Suprapubic skin (tissue), 4 donors: Measurements from ENCODE around the gene ANXA2R. TPM values are rescaled to one million over a fixed set of nuclear protein-coding genes. Genes with fewer than 3 reads are reported as not detected.
A peak's percentile ranks its signal among the peaks of the same experiment; 100 is the strongest.
"Not testable (repeated sequence)": the region's sequence is repeated elsewhere in the genome, so short reads cannot be mapped to it uniquely, and the experiment has no call there.

Experiments
- DNase-seq, 2 donors: peaks; one replicate each; pipeline ENCODE4 v3.0.0-alpha.2; 2019; ENCODE audit warnings: low spot score in 2 of 2
- H3K27ac ChIP-seq: fragments of 200-600 bp; sonication (generic); one replicate; pipeline ENCODE4 v1.5.1; 2019
- H3K27me3 ChIP-seq: fragments of 200-600 bp; sonication (generic); one replicate; pipeline ENCODE4 v1.5.1; 2019
- H3K36me3 ChIP-seq: fragments of 200-600 bp; sonication (generic); one replicate; pipeline ENCODE4 v1.5.1; 2019
- H3K4me1 ChIP-seq: fragments of 200-600 bp; sonication (generic); one replicate; pipeline ENCODE4 v1.5.1; 2019
- H3K4me3 ChIP-seq: fragments of 200-600 bp; sonication (generic); one replicate; pipeline ENCODE4 v1.5.1; 2019; ENCODE audit warnings: mild to moderate bottlenecking
- H3K9me3 ChIP-seq: fragments of 200-600 bp; sonication (generic); one replicate; pipeline ENCODE4 v1.5.1; 2019
- CTCF ChIP-seq, 2 donors: fragments of 200-600 bp in 1 of 2; fragments of 450-650 bp in 1 of 2; sonication (generic) in 1 of 2; IDR thresholded peaks; one replicate each; pipeline ENCODE4 v1.5.1; 2016 to 2019; ENCODE audit warnings: antibody characterized with exemption in 2 of 2, mild to moderate bottlenecking in 1 of 2, moderate library complexity in 1 of 2
- EP300 ChIP-seq: sonication (generic); formaldehyde crosslinking; IDR thresholded peaks from one replicate; pipeline ENCODE4 v1.6.1; 2017; ENCODE audit warnings: antibody characterized with exemption
- POLR2A ChIP-seq, 2 donors: fragments of 450-650 bp; IDR thresholded peaks; one replicate each; pipeline ENCODE4 v1.6.1; 2017; ENCODE audit warnings: antibody characterized with exemption in 2 of 2, mild to moderate bottlenecking in 2 of 2, moderate library complexity in 2 of 2
- POLR2AphosphoS5 ChIP-seq, 3 donors: sonication (generic); formaldehyde crosslinking; IDR thresholded peaks; one replicate each; pipeline ENCODE4 v1.6.1; 2017; ENCODE audit warnings: antibody characterized with exemption in 3 of 3
- WGBS: methylation state at CpG from one replicate; pipeline ENCODE4 v1.1.5; 2018; 5-methylcytosine and 5-hydroxymethylcytosine counted together
- total RNA-seq, 4 donors: library from RNA; depleted of rRNA; stranded (reverse); fragments of >200 nt; gene quantifications; one replicate each; pipeline ENCODE4 v1.1.0, GENCODE V29; 2016

The ANXA2R gene
- total RNA-seq: 1 to 10 TPM in 1 of 4 donors, under 1 TPM in 2, not detected in 1; 0.39 to 3.1 (median 0.89) TPM

GRCh38 chr5:43040287-43041098, at the start of gene ANXA2R:
ANXA2R (minus strand) TSS chr5:43040319; CDS start chr5:43040046, 273 bp downstream.
- peaks cover 79% of the 10 kb centered on the region for H3K27me3 ChIP-seq
- WGBS: 5% methylated on average over 47 of the region's 47 CpGs
- peak; percentile 93 for DNase-seq
- H3K4me3 ChIP-seq: peak within 1 kb of the TSS; percentile 70
- TF ChIP-seq EP300 (no peak), CTCF (IDR thresholded peaks at IDR 0.05) (peak; percentile 71 to 86), POLR2A (IDR thresholded peaks at IDR 0.05) (no peak), POLR2AphosphoS5 (IDR thresholded peaks at IDR 0.05) (peak in 1 of 3 donors; percentile 35)
- no peaks in the 10 kb centered on the region for H3K36me3 ChIP-seq
- peaks cover 48% of the 10 kb centered on the region for H3K4me1 ChIP-seq
- no peaks in the 10 kb centered on the region for H3K9me3 ChIP-seq
- peak within 1 kb of the TSS; percentile 96 for H3K27ac ChIP-seq

- not testable (repeated sequence) for H3K9me3 ChIP-seq, H3K27me3 ChIP-seq, H3K4me3 ChIP-seq, H3K4me1 ChIP-seq, H3K36me3 ChIP-seq, H3K27ac ChIP-seq, DNase-seq
- 87% methylated on average over 2 of the region's 5 CpGs for WGBS
Observed at GRCh38 chr5:43086118-43086908, 46.2 kb upstream of the ANXA2R start.

GRCh38 chr5:43085453-43085852, 45.3 kb upstream of the ANXA2R start:
- no peaks in the 10 kb centered on the region for H3K4me1 ChIP-seq
- 97% methylated on average over 5 of the region's 5 CpGs for WGBS
- no peaks in the 10 kb centered on the region for H3K9me3 ChIP-seq
- no peak for DNase-seq
- no peak for TF ChIP-seq POLR2AphosphoS5 (IDR thresholded peaks at IDR 0.05)
- no peak for TF ChIP-seq POLR2A (IDR thresholded peaks at IDR 0.05)
- no peak for TF ChIP-seq EP300
- H3K27ac ChIP-seq: no peak overlapping the region
- no peak overlapping the region for H3K4me3 ChIP-seq
- H3K27me3 ChIP-seq: no peaks in the 10 kb centered on the region
- H3K36me3 ChIP-seq: peaks cover 3% of the 10 kb centered on the region

GRCh38 chr5:43084468-43084867, 44.3 kb upstream of the ANXA2R start:
- not testable (repeated sequence) for DNase-seq, H3K27me3 ChIP-seq, H3K4me1 ChIP-seq, H3K27ac ChIP-seq, H3K4me3 ChIP-seq, H3K9me3 ChIP-seq
- WGBS: 98% methylated on average over 7 of the region's 7 CpGs
- peaks cover 12% of the 10 kb centered on the region for H3K36me3 ChIP-seq

- not testable (repeated sequence) for H3K27me3 ChIP-seq, H3K9me3 ChIP-seq, H3K4me1 ChIP-seq, DNase-seq, H3K27ac ChIP-seq, H3K4me3 ChIP-seq
- H3K36me3 ChIP-seq: peaks cover 24% of the 10 kb centered on the region
- WGBS: 71% methylated on average over 2 of the region's 2 CpGs
Observed at GRCh38 chr5:43081345-43081744, 41.2 kb upstream of the ANXA2R start.

- H3K4me1 ChIP-seq: peaks cover 6% of the 10 kb centered on the region
- H3K9me3 ChIP-seq: no peaks in the 10 kb centered on the region
- H3K36me3 ChIP-seq: peaks cover 24% of the 10 kb centered on the region
- 85% methylated on average over 4 of the region's 4 CpGs for WGBS
- no peaks in the 10 kb centered on the region for H3K27me3 ChIP-seq
- H3K27ac ChIP-seq: no peak overlapping the region
- TF ChIP-seq CTCF (IDR thresholded peaks at IDR 0.05) (no peak), POLR2A (IDR thresholded peaks at IDR 0.05) (no peak), POLR2AphosphoS5 (IDR thresholded peaks at IDR 0.05) (no peak), EP300 (no peak)
- DNase-seq: no peak
- H3K4me3 ChIP-seq: no peak overlapping the region
Observed at GRCh38 chr5:43078956-43079355, 38.8 kb upstream of the ANXA2R start.

- not testable (repeated sequence) for H3K4me1 ChIP-seq, H3K27ac ChIP-seq, H3K4me3 ChIP-seq, H3K27me3 ChIP-seq, DNase-seq, H3K9me3 ChIP-seq
- H3K36me3 ChIP-seq: peaks cover 24% of the 10 kb centered on the region
- WGBS: 92% methylated on average over 7 of the region's 7 CpGs
Observed at GRCh38 chr5:43077446-43078191, 37.5 kb upstream of the ANXA2R start.
